Measurements from ENCODE around the gene CXXC5. TPM values are rescaled to one million over a fixed set of nuclear protein-coding genes. Genes with fewer than 3 reads are reported as not detected.

CXXC5 gene
- total RNA-seq, 1 donor from 2014 or later = 151 TPM

DNA sequence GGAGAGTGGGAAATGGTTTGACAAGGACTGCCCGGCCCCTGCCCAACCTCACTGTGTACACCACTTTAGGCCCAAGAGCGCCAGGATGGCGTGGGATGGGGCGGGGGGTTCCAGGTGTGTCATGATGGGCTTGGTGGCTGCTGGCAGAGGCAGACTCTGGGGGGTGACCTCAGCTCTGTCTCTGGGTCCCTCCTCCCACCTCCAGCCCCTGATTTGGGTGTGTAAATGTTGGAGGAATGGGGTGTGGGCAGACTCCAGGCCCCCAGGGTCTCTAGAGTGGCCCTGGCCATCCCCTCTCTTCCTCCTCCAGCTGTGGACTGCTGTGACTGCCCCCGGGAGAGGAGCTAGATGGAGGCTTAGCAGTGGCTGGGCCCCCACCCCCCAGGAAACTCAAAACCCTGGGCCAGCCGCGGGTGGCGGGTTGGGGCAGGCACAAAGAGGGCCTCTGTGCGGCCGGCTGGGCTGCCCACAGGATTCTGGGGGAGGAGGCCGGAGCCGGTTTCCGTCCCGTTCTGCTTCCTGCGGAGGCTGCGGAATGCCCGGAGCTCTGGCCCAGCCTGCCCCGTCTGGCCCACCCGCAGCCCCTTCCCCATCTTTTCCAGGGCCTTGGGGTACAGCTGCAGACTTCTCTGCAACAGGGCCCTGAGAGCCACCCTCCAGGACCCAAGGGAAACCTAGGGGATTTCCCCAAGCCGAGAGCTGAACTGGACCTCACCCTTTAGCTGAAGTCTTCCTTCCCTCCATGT, 23.1 kb downstream of the CXXC5 start:
- Mint-ChIP-seq H3K4me1 (ENCODE audit: low read depth, unreplicated experiment) (peaks cover 63% of the 10 kb centered on the region), H3K9me3 (ENCODE audit: unreplicated experiment) (no peaks in the 10 kb centered on the region), H3K4me3 (ENCODE audit: unreplicated experiment) (peak overlapping the region; percentile 70), H3K36me3 (ENCODE audit: low read depth, unreplicated experiment) (peaks cover 8% of the 10 kb centered on the region), H3K27ac (ENCODE audit: unreplicated experiment) (peak overlapping the region; percentile 80), H3K27me3 (ENCODE audit: low read depth, unreplicated experiment) (no peaks in the 10 kb centered on the region)
- Histone ChIP-seq H3K4me3 (ENCODE audit: insufficient read depth, low read depth, low read length) (no peak overlapping the region), H3K27ac (ENCODE audit: low read depth, low read length) (peak overlapping the region; percentile 59), H3K9me3 (ENCODE audit: insufficient read depth, low read depth, low read length) (no peaks in the 10 kb centered on the region), H2AFZ (ENCODE audit: low read depth, low read length) (peak overlapping the region; percentile 11), H3K36me3 (ENCODE audit: insufficient read depth, low read length) (no peaks in the 10 kb centered on the region), H3K27me3 (ENCODE audit: insufficient read depth, low read length) (no peaks in the 10 kb centered on the region), H3K9ac (ENCODE audit: low read length) (peak overlapping the region; percentile 82), H3K79me2 (ENCODE audit: insufficient read depth, low read length) (peaks cover 96% of the 10 kb centered on the region), H3K4me2 (ENCODE audit: low read length) (peak overlapping the region; percentile 82), H4K20me1 (ENCODE audit: insufficient read depth, low read length) (peaks cover 74% of the 10 kb centered on the region), H3K4me1 (ENCODE audit: insufficient read depth, low read length) (peaks cover 75% of the 10 kb centered on the region)
- DNase-seq (ENCODE audit: low read depth) (no peak), FAIRE-seq (no peak)
- no peak for TF ChIP-seq EZH2 (IDR thresholded peaks at IDR 0.05; ENCODE audit: insufficient read depth, low read length)
- TF ChIP-seq, protein P1, sequence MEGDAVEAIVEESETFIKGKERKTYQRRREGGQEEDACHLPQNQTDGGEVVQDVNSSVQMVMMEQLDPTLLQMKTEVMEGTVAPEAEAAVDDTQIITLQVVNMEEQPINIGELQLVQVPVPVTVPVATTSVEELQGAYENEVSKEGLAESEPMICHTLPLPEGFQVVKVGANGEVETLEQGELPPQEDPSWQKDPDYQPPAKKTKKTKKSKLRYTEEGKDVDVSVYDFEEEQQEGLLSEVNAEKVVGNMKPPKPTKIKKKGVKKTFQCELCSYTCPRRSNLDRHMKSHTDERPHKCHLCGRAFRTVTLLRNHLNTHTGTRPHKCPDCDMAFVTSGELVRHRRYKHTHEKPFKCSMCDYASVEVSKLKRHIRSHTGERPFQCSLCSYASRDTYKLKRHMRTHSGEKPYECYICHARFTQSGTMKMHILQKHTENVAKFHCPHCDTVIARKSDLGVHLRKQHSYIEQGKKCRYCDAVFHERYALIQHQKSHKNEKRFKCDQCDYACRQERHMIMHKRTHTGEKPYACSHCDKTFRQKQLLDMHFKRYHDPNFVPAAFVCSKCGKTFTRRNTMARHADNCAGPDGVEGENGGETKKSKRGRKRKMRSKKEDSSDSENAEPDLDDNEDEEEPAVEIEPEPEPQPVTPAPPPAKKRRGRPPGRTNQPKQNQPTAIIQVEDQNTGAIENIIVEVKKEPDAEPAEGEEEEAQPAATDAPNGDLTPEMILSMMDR (IDR thresholded peaks at IDR 0.05; ENCODE audit: insufficient read depth, low read depth, low read length) = no peak

DNA sequence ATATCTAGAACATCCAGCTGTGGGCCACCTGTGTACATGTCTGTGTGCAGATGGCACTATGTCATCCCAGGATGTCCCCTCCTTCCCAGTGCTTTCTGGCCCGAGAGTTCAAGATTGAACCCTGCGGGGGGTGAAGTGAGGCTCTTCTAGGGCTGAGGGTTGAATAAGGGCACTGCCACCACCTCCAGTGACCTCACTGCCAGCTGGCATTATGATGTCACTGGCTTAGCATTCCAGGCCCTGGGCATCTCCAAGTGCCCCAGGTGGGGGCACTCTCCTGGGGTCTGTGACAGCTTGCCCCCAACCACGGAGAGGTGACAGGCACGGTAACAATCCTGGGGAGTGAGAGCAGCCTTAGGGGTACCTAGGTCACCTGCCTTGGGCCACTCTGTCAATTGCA, 27.1 kb downstream of the CXXC5 start:
- H3K36me3 Mint-ChIP-seq (ENCODE audit: low read depth, unreplicated experiment) = peaks cover 17% of the 10 kb centered on the region
- no peaks in the 10 kb centered on the region for H3K27me3 Mint-ChIP-seq (ENCODE audit: low read depth, unreplicated experiment)
- FAIRE-seq = no peak
- peak overlapping the region; percentile 20 for H3K4me3 Mint-ChIP-seq (ENCODE audit: unreplicated experiment)
- no peaks in the 10 kb centered on the region for H3K9me3 Mint-ChIP-seq (ENCODE audit: unreplicated experiment)
- Histone ChIP-seq H3K4me1 (ENCODE audit: insufficient read depth, low read length) (peaks cover 64% of the 10 kb centered on the region), H3K4me3 (ENCODE audit: insufficient read depth, low read depth, low read length) (no peak overlapping the region), H3K27me3 (ENCODE audit: insufficient read depth, low read length) (no peaks in the 10 kb centered on the region), H3K4me2 (ENCODE audit: low read length) (no peak overlapping the region), H3K27ac (ENCODE audit: low read depth, low read length) (no peak overlapping the region), H3K36me3 (ENCODE audit: insufficient read depth, low read length) (no peaks in the 10 kb centered on the region), H3K79me2 (ENCODE audit: insufficient read depth, low read length) (peaks cover 93% of the 10 kb centered on the region), H4K20me1 (ENCODE audit: insufficient read depth, low read length) (peaks cover 84% of the 10 kb centered on the region), H3K9me3 (ENCODE audit: insufficient read depth, low read depth, low read length) (no peaks in the 10 kb centered on the region), H3K9ac (ENCODE audit: low read length) (no peak overlapping the region), H2AFZ (ENCODE audit: low read depth, low read length) (no peak overlapping the region)
- DNase-seq (ENCODE audit: low read depth) = no peak
- no peak for TF ChIP-seq EZH2 (IDR thresholded peaks at IDR 0.05; ENCODE audit: insufficient read depth, low read length)
- H3K27ac Mint-ChIP-seq (ENCODE audit: unreplicated experiment) = no peak overlapping the region
- H3K4me1 Mint-ChIP-seq (ENCODE audit: low read depth, unreplicated experiment) = peaks cover 57% of the 10 kb centered on the region

DNA sequence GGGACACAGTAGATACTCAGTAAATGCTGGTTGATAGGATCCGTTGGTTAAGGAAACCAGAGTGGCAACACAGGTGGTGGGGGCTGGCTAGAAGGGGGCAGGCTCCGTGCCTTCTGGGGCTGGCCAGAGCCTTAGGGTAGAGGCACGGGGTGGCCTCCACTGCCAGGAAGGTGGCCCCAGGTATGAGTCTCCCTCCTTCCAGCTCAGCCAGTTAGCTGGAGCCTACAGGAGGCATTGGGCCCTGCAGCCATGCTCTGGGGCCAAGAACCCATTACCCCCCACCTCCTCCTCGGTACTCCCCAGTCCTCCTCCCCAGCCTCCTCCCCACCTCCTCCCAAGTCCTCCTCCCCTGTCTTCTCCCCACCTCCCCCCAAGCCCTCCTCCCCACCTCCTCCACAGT, 27.7 kb downstream of the CXXC5 start:
- Histone ChIP-seq H2AFZ (ENCODE audit: low read depth, low read length) (no peak overlapping the region), H3K4me1 (ENCODE audit: insufficient read depth, low read length) (peaks cover 58% of the 10 kb centered on the region), H3K9me3 (ENCODE audit: insufficient read depth, low read depth, low read length) (no peaks in the 10 kb centered on the region), H3K4me2 (ENCODE audit: low read length) (no peak overlapping the region), H3K4me3 (ENCODE audit: insufficient read depth, low read depth, low read length) (no peak overlapping the region), H3K36me3 (ENCODE audit: insufficient read depth, low read length) (no peaks in the 10 kb centered on the region), H3K79me2 (ENCODE audit: insufficient read depth, low read length) (peaks cover 93% of the 10 kb centered on the region), H3K27me3 (ENCODE audit: insufficient read depth, low read length) (no peaks in the 10 kb centered on the region), H3K9ac (ENCODE audit: low read length) (no peak overlapping the region), H4K20me1 (ENCODE audit: insufficient read depth, low read length) (peaks cover 82% of the 10 kb centered on the region), H3K27ac (ENCODE audit: low read depth, low read length) (no peak overlapping the region)
- no peak for DNase-seq (ENCODE audit: low read depth)
- Mint-ChIP-seq H3K4me1 (ENCODE audit: low read depth, unreplicated experiment) (peaks cover 51% of the 10 kb centered on the region), H3K27me3 (ENCODE audit: low read depth, unreplicated experiment) (no peaks in the 10 kb centered on the region), H3K36me3 (ENCODE audit: low read depth, unreplicated experiment) (peaks cover 12% of the 10 kb centered on the region), H3K4me3 (ENCODE audit: unreplicated experiment) (peak overlapping the region; percentile 20), H3K9me3 (ENCODE audit: unreplicated experiment) (no peaks in the 10 kb centered on the region), H3K27ac (ENCODE audit: unreplicated experiment) (peak overlapping the region; percentile 77)
- no peak for FAIRE-seq
- TF ChIP-seq, protein P1 (IDR thresholded peaks at IDR 0.05; ENCODE audit: insufficient read depth, low read depth, low read length) = no peak
- TF ChIP-seq EZH2 (IDR thresholded peaks at IDR 0.05; ENCODE audit: insufficient read depth, low read length) = no peak
